Fibroblast of lung (primary cell): ENCODE results near the gene ZNF385D. TPM values are rescaled to one million over a fixed set of nuclear protein-coding genes. Genes with fewer than 3 reads are reported as not detected.

Source experiments
- DNase-seq, 2 donors: peaks; one replicate each; pipeline versions ENCODE4 v3.0.0 to v3.0.0-alpha.2; 2010; ENCODE audit warnings: low read depth in 2 of 2
- H2AFZ ChIP-seq: 2 replicates; pipeline ENCODE4 v1.5.1; 2012; ENCODE audit warnings: low read length, control low read depth, inconsistent platforms
- H3K27ac ChIP-seq: 2 replicates; pipeline ENCODE4 v1.5.1; 2011; ENCODE audit warnings: low read length, control low read depth; ENCODE audit not compliant: insufficient read depth
- H3K27me3 ChIP-seq: 2 replicates; pipeline ENCODE4 v1.5.1; 2011; ENCODE audit warnings: mild to moderate bottlenecking, low read length; ENCODE audit not compliant: control insufficient read depth, insufficient read depth
- H3K36me3 ChIP-seq: 2 replicates; pipeline ENCODE4 v1.5.1; 2011; ENCODE audit warnings: low read length; ENCODE audit not compliant: control insufficient read depth, insufficient read depth
- H3K4me1 ChIP-seq: 2 replicates; pipeline ENCODE4 v1.5.1; 2011; ENCODE audit warnings: low read length; ENCODE audit not compliant: control insufficient read depth, insufficient read depth; ENCODE audit errors: extremely low read depth
- H3K4me2 ChIP-seq: 2 replicates; pipeline ENCODE4 v1.5.1; 2011; ENCODE audit warnings: low read length, control low read depth; ENCODE audit not compliant: insufficient read depth; ENCODE audit errors: extremely low read depth
- H3K4me3 ChIP-seq, 4 experiments: fragments of 200-600 bp in 1 of 4; sonication (generic) in 1 of 4; replicated peaks in 1 of 4; 2 replicates each; pipeline ENCODE4 v1.5.1; 2011 to 2016; ENCODE audit warnings: low read length in 4 of 4, low read depth in 3 of 4, mild to moderate bottlenecking in 3 of 4, control low read depth in 2 of 4, inconsistent platforms in 1 of 4, mixed read lengths in 1 of 4; ENCODE audit not compliant: insufficient read depth in 1 of 4; ENCODE audit errors: control extremely low read depth in 1 of 4
- H3K79me2 ChIP-seq: 2 replicates; pipeline ENCODE4 v1.5.1; 2012; ENCODE audit warnings: mild to moderate bottlenecking, low read length, inconsistent platforms; ENCODE audit not compliant: control insufficient read depth, insufficient read depth
- H3K9ac ChIP-seq: 2 replicates; pipeline ENCODE4 v1.5.1; 2011; ENCODE audit warnings: mild to moderate bottlenecking, low read length, control low read depth; ENCODE audit not compliant: insufficient read depth
- H3K9me3 ChIP-seq: 2 replicates; pipeline ENCODE4 v1.5.1; 2012; ENCODE audit warnings: low read depth, low read length; ENCODE audit not compliant: control insufficient read depth, insufficient read depth
- H4K20me1 ChIP-seq: 2 replicates; pipeline ENCODE4 v1.5.1; 2011; ENCODE audit warnings: low read length; ENCODE audit not compliant: control insufficient read depth, insufficient read depth; ENCODE audit errors: extremely low read depth
- EZH2 ChIP-seq: IDR thresholded peaks from 2 replicates; pipeline ENCODE4 v1.5.1; 2012; ENCODE audit warnings: low read length, control low read depth, mild to moderate bottlenecking; ENCODE audit errors: missing control alignments
- polyA plus RNA-seq, 2 donors: library from polyadenylated mRNA; depleted of rRNA in 1 of 2; stranded (reverse) in 1 of 2; unstranded in 1 of 2; fragments of >200 nt; gene quantifications; 2 replicates each; pipeline ENCODE4 v1.2.1, GENCODE V29; 2011 to 2012; ENCODE audit warnings: missing spikeins in 1 of 2
- total RNA-seq: library from RNA; depleted of rRNA; stranded (reverse); fragments of >200 nt; gene quantifications from 2 replicates; pipeline ENCODE4 v1.2.1, GENCODE V29; 2014
- TF ChIP-seq, protein P1 (sequence below), 2 donors: IDR thresholded peaks in 1 of 2; conservative IDR thresholded peaks in 1 of 2; 1 replicate in 1 of 2; 2 replicates in 1 of 2; pipeline ENCODE4 v1.5.1; 2011 to 2012; ENCODE audit warnings: low read length in 2 of 2, control low read depth in 1 of 2, inconsistent platforms in 1 of 2, low read depth in 1 of 2, mild to moderate bottlenecking in 1 of 2

The ZNF385D gene
- total and polyA plus RNA-seq, 2 donors (not counting 1 experiment from before 2014, with no cell fraction given): 0.83 to 1.9 TPM

GRCh38 chr3:21738283-21738682, 12.7 kb downstream of the ZNF385D start:
- Histone ChIP-seq H3K27me3 (no peaks in the 10 kb centered on the region), H3K4me1 (no peaks in the 10 kb centered on the region), H3K9ac (no peak overlapping the region), H3K4me3 (no peak overlapping the region), H3K79me2 (no peaks in the 10 kb centered on the region), H3K4me2 (no peak overlapping the region), H3K36me3 (no peaks in the 10 kb centered on the region), H3K9me3 (no peaks in the 10 kb centered on the region), H3K27ac (no peak overlapping the region), H4K20me1 (no peaks in the 10 kb centered on the region), H2AFZ (no peak overlapping the region)
- no peak for DNase-seq
- TF ChIP-seq EZH2: no peak

DNA sequence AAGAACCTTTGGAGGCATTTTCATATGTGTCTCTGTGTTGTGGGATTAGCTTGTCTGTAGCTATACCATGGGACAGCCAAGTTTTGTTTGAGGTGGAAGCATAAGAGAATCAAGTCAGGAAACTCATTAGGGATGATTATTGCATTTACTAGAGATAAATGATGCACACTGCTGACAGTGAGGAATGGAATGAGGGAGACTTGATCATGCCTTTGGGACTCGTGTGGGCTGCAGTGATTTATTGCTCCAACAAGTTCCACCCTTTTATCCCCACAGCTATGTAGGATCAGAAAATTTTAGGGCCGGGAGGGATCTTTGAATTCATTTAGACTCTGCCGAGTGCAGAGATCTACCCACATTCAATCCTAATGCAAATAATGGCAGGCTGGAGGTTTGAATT, 16.3 kb downstream of the ZNF385D start:
- H2AFZ ChIP-seq: no peak overlapping the region
- DNase-seq: peak in 1 of 2 donors; percentile 54
- no peak overlapping the region for H3K4me2 ChIP-seq
- H3K27ac ChIP-seq: no peak overlapping the region
- H3K9me3 ChIP-seq: no peaks in the 10 kb centered on the region
- no peaks in the 10 kb centered on the region for H3K36me3 ChIP-seq
- no peaks in the 10 kb centered on the region for H3K27me3 ChIP-seq
- no peak overlapping the region for H3K4me3 ChIP-seq
- TF ChIP-seq, protein P1, sequence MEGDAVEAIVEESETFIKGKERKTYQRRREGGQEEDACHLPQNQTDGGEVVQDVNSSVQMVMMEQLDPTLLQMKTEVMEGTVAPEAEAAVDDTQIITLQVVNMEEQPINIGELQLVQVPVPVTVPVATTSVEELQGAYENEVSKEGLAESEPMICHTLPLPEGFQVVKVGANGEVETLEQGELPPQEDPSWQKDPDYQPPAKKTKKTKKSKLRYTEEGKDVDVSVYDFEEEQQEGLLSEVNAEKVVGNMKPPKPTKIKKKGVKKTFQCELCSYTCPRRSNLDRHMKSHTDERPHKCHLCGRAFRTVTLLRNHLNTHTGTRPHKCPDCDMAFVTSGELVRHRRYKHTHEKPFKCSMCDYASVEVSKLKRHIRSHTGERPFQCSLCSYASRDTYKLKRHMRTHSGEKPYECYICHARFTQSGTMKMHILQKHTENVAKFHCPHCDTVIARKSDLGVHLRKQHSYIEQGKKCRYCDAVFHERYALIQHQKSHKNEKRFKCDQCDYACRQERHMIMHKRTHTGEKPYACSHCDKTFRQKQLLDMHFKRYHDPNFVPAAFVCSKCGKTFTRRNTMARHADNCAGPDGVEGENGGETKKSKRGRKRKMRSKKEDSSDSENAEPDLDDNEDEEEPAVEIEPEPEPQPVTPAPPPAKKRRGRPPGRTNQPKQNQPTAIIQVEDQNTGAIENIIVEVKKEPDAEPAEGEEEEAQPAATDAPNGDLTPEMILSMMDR (conservative IDR thresholded peaks at IDR 0.05 in 1 of 2, IDR thresholded peaks at IDR 0.05 in 1 of 2; ENCODE audit: low read depth in 1 of 2, low read length in 2 of 2): no peak
- TF ChIP-seq EZH2: no peak
- H4K20me1 ChIP-seq: no peaks in the 10 kb centered on the region
- H3K9ac ChIP-seq: no peak overlapping the region
- H3K79me2 ChIP-seq: no peaks in the 10 kb centered on the region
- H3K4me1 ChIP-seq: no peaks in the 10 kb centered on the region

GRCh38 chr3:21729888-21730459, 21.0 kb downstream of the ZNF385D start:
- no peak overlapping the region for H3K9ac ChIP-seq
- H3K27ac ChIP-seq: no peak overlapping the region
- H3K9me3 ChIP-seq: no peaks in the 10 kb centered on the region
- no peak overlapping the region for H2AFZ ChIP-seq
- no peaks in the 10 kb centered on the region for H4K20me1 ChIP-seq
- no peaks in the 10 kb centered on the region for H3K4me1 ChIP-seq
- H3K79me2 ChIP-seq: no peaks in the 10 kb centered on the region
- no peak for TF ChIP-seq EZH2
- TF ChIP-seq, protein P1 (conservative IDR thresholded peaks at IDR 0.05 in 1 of 2, IDR thresholded peaks at IDR 0.05 in 1 of 2; ENCODE audit: low read depth in 1 of 2, low read length in 2 of 2): no peak
- peak in 1 of 2 donors; percentile 9 for DNase-seq
- H3K4me3 ChIP-seq: no peak overlapping the region
- no peak overlapping the region for H3K4me2 ChIP-seq
- H3K36me3 ChIP-seq: no peaks in the 10 kb centered on the region
- no peaks in the 10 kb centered on the region for H3K27me3 ChIP-seq
